Activated CD4-positive, alpha-beta T cell treated with anti-CD3 and anti-CD28 coated beads, Interleukin-2, amount 10 ng/mL, durations not matched to agents 24 days and 14 days (primary cell): ENCODE results near the gene SPATA24. TPM values are rescaled to one million over a fixed set of nuclear protein-coding genes. Genes with fewer than 3 reads are reported as not detected.
"Not testable (repeated sequence)": the region's sequence is repeated elsewhere in the genome, so short reads cannot be mapped to it uniquely, and the experiment has no call there.

ENCODE experiments used
- DNase-seq: peaks from one replicate; pipeline ENCODE4 v3.0.0; 2022
- H3K27ac Mint-ChIP-seq: one replicate; pipeline ENCODE4 v1.8.0; 2022; ENCODE audit warnings: mild to moderate bottlenecking, mixed read lengths
- H3K27me3 Mint-ChIP-seq: one replicate; pipeline ENCODE4 v1.8.0; 2022; ENCODE audit warnings: mixed read lengths
- H3K36me3 Mint-ChIP-seq: one replicate; pipeline ENCODE4 v1.8.0; 2022; ENCODE audit warnings: low read depth, mild to moderate bottlenecking, mixed read lengths
- H3K4me1 Mint-ChIP-seq: one replicate; pipeline ENCODE4 v1.8.0; 2021; ENCODE audit warnings: mixed read lengths
- H3K4me3 Mint-ChIP-seq: one replicate; pipeline ENCODE4 v1.8.0; 2022; ENCODE audit warnings: mild to moderate bottlenecking, moderate library complexity, mixed read lengths
- H3K9me3 Mint-ChIP-seq: one replicate; pipeline ENCODE4 v1.8.0; 2021; ENCODE audit warnings: mixed read lengths
- intact Hi-C: fragments of 100-400 bp; cut with micrococcal nuclease; formaldehyde crosslinking; loops from one replicate; pipeline ENCODE4 v1.15.1; 2023
- total RNA-seq: library from RNA; stranded (reverse); gene quantifications from 2 replicates; pipeline ENCODE4 v1.2.3, GENCODE V29; 2022

The SPATA24 gene
- total RNA-seq, 1 donor from 2014 or later = 4.2 TPM

DNA sequence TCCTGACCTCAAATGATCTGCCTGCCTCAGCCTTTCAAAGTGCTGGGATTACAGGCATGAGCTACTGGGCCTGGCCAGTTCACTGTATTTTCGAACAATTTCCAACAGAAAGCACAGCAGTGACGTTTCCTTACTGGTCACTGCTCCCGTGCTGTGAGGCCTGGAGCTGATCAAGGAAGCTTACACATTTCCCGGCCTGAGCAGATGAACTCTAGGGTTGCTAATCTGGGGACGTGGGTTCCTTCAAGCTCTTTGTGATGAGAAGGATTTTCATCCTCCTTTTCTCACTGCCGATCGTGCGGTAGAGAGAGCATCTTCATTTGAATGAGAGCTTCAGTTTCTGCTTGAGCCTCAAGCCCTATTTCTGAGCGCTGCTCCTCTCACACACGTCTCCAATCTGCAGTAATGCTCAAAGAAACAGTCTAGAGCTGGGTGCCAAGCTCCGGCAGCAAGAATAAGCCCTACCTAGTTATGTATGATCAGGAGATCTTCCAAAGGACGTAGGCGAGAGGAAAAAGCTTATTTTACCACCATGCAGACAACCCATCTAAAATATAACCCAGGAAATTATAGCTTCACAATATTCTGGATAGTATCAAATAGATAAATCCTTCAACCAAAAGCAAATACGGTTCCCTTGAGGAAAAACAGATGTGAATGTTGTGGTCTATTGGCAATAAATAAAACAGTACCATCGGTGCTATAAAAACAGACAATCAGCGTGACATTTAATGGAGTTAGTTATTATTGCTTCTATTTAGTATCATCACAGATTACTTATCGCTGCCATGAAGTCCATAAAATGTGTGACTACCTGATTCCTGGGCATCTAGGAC is 7.3 kb upstream of the SPATA24 start:
- H3K27ac Mint-ChIP-seq = peak overlapping the region; percentile 66

DNA sequence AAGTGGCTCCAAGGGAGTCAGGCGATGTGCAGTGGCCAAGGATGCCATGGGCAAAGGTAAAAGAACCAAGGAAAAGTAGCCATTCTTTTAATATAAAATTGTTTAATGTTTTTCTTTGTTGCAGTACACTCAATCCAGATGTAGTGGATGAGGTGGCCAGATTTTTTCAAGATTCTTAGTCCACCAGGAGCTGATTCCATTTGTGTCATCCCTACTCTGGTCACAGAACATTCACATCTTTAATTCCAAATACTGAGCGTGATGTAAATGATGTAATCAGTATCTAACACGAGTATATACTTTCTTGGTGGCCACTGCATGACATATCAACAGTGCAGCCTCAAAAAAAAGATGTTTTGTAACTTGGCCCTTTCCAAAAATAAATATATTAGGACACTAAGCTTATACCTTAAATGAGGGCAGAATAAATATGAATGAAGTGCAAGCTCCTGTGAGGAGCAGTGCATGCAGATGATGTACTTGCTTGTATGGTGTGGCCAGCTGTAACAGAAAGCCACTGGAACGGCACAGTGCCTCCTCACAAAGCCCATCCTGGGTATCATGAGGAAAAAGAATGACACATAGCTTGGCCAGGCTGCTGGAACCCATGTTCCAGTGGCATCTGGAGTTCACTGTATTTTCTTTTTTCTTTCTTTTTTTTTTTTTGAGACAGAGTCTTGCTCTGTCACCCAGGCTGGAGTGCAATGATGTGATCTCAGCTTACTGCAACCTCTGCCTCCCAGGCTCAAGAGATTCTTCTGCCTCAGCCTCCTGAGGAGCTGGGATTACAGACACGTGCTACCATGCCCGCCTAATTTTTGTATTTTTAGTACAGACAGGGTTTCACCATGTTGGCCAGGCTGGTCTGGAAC is 6.5 kb upstream of the SPATA24 start:
- Mint-ChIP-seq H3K9me3 (no peaks in the 10 kb centered on the region), H3K27ac (no peak overlapping the region), H3K36me3 (peaks cover 18% of the 10 kb centered on the region), H3K4me1 (peaks cover 46% of the 10 kb centered on the region), H3K27me3 (no peaks in the 10 kb centered on the region), H3K4me3 (no peak overlapping the region)
- no peak for DNase-seq
- intact Hi-C loops = no loop called here

More for the DNA sequence above, 7.3 kb upstream of the SPATA24 start:
- no peak for DNase-seq
- no peak overlapping the region for H3K4me3 Mint-ChIP-seq
- no peaks in the 10 kb centered on the region for H3K27me3 Mint-ChIP-seq
- peaks cover 55% of the 10 kb centered on the region for H3K4me1 Mint-ChIP-seq
- intact Hi-C loops = no loop called here
- peaks cover 21% of the 10 kb centered on the region for H3K36me3 Mint-ChIP-seq
- H3K9me3 Mint-ChIP-seq = no peaks in the 10 kb centered on the region

DNA sequence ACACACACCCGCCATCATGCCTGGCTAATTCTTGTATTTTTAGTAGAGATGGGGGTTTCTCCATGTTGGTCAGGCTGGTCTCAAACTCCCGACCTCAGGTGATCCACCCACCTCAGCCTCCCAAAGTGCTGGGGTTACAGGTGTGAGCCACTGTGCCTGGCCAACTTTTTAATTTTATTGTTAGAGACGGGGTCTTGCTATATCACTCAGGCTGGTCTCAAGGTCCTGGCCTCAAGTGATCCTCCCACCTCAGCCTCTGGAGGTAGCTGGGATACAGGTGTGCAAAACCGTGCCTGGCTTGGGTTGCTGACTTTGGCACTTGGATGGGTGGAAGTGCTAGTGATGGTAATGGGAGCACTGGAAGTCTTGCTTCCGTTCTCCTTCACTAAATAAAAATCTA is 5.2 kb upstream of the SPATA24 start:
- intact Hi-C loops = loop anchor here (10.0 kb wide), 1 partner anchor 1074 kb away; the partner anchor contains the start of genes CDC25C and FAM53C
- H3K36me3 Mint-ChIP-seq = peaks cover 18% of the 10 kb centered on the region
- peaks cover 40% of the 10 kb centered on the region for H3K4me1 Mint-ChIP-seq
- H3K27ac Mint-ChIP-seq, H3K4me3 Mint-ChIP-seq, DNase-seq, H3K27me3 Mint-ChIP-seq, H3K9me3 Mint-ChIP-seq: not testable (repeated sequence)

DNA sequence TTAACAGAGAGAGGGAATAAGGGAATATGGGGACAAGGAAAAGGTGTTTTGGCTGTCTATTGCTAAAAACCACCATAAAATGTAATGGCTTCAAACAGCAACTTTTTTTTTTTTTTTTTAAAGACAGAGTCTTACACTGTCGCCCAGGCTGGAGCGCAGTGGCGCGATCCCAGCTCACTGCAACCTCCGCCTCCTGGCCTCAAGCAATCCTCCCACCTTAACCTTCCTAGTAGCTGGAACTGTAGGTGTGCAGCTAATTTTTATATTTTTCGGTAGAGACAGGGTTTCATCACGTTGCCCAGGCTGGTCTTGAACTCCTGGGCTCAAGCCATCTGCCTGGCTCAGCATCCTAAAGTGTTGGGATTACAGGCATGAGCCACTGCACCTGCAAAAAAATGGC is 4.3 kb upstream of the SPATA24 start:
- Mint-ChIP-seq H3K9me3 (no peaks in the 10 kb centered on the region), H3K36me3 (peaks cover 12% of the 10 kb centered on the region), H3K4me1 (peaks cover 35% of the 10 kb centered on the region), H3K4me3 (no peak overlapping the region), H3K27ac (no peak overlapping the region), H3K27me3 (no peaks in the 10 kb centered on the region)
- intact Hi-C loops = loop anchor here (10.0 kb wide), 1 partner anchor 1073 kb away; the partner anchor contains the start of genes CDC25C and FAM53C
- no peak for DNase-seq

DNA sequence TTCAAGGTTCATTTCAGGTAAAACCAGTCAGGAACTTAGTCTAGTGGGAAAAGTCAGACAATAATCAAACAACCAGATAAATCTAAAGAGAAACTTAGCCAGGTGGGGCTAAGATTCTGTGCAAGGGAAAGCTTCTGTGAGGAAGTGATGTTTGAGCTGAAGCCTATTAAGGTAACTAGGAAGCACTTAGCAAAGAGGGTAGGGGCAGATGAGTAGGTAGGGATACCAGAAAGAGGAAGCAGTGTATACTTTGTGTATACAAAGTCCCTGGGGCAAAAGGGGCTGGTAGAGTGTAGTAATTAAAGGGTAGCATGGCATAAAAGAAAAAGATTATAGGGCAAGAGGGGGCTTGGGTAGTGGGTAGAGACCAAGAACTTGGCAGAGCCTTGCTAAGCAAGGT is 3.6 kb upstream of the SPATA24 start:
- intact Hi-C loops = loop anchor here (10.0 kb wide), 1 partner anchor 1073 kb away; the partner anchor contains the start of genes CDC25C and FAM53C
- Mint-ChIP-seq H3K9me3 (no peaks in the 10 kb centered on the region), H3K4me3 (no peak overlapping the region), H3K27me3 (no peaks in the 10 kb centered on the region), H3K27ac (no peak overlapping the region), H3K36me3 (peaks cover 7% of the 10 kb centered on the region), H3K4me1 (peaks cover 35% of the 10 kb centered on the region)
- DNase-seq = no peak

DNA sequence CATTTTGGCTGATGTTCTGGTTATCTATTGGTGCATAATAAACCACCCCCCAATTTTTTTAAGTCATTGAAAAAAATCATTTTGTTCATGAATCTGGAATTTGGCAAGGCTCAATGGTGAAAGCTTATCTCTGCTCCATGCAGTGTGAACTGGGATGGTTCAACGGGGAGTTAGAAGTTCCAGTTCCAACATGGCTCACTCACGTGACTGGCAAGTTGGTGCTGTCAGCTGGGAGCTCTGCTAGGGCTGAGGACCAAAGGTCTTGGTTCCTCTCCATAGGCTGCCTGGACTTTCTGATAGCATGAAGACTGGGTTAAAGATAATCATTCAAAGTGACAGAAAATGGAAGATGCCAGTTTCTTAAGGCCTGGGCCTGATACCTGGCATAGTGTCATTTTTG is 3.1 kb upstream of the SPATA24 start:
- no peak overlapping the region for H3K4me3 Mint-ChIP-seq
- no peaks in the 10 kb centered on the region for H3K9me3 Mint-ChIP-seq
- DNase-seq = no peak
- no peak overlapping the region for H3K27ac Mint-ChIP-seq
- peaks cover 36% of the 10 kb centered on the region for H3K4me1 Mint-ChIP-seq
- H3K27me3 Mint-ChIP-seq = no peaks in the 10 kb centered on the region
- intact Hi-C loops = loop anchor here (10.0 kb wide), 1 partner anchor 1072 kb away; the partner anchor contains the start of genes CDC25C and FAM53C
- peaks cover 5% of the 10 kb centered on the region for H3K36me3 Mint-ChIP-seq

DNA sequence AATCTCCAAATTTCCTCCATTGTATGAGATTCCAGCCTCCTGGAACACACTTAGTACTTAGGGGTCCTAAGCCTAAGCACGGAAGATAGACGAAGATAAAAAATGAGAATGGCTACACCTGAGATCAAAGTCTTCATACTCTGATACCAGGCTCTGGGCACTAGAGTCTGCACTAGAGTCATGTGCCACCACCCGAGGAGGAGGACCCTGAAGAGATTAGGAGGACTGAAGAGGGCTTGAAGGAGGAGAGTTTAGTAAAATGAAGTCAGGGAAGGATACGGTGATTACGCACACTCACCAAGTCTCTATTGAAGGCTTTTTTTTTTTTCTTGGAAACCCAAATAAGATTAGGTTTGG is 573 bp upstream of the SPATA24 start:
- Mint-ChIP-seq H3K36me3 (peaks cover 7% of the 10 kb centered on the region), H3K9me3 (no peaks in the 10 kb centered on the region), H3K27me3 (no peaks in the 10 kb centered on the region), H3K4me3 (peak overlapping the region; percentile 87), H3K4me1 (peaks cover 34% of the 10 kb centered on the region), H3K27ac (peak overlapping the region; percentile 99)
- peak; percentile 69 for DNase-seq
- intact Hi-C loops = loop anchor here (1.0 to 10.0 kb wide), 6 partner anchors 10 to 1070 kb away; partner anchors contain the start of genes CDC25C, DNAJC18, FAM53C and HSPA9

DNA sequence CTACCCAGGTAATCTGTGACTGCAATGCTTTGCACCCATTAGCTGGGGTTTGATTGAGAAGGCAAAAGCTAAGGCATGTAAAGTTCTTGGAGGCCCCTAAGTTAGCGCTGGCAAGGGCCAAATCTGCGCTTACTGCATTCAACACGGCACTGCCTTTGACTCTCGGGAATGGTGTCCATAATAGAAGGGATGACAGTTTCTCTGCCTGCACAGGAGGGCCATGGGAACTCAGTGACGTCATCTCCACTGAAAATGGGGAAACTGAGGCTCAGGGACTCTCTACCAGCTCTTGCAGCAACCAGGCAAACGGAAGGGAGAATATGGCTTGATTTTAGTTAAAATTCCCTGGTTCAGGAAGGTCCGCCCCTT is 487 bp downstream of the SPATA24 start:
- intact Hi-C loops = loop anchor here (5.0 to 10.0 kb wide), 2 partner anchors 826 to 1069 kb away; partner anchors contain the start of genes CDC25C, FAM53C and HSPA9
- no peaks in the 10 kb centered on the region for H3K9me3 Mint-ChIP-seq

DNA sequence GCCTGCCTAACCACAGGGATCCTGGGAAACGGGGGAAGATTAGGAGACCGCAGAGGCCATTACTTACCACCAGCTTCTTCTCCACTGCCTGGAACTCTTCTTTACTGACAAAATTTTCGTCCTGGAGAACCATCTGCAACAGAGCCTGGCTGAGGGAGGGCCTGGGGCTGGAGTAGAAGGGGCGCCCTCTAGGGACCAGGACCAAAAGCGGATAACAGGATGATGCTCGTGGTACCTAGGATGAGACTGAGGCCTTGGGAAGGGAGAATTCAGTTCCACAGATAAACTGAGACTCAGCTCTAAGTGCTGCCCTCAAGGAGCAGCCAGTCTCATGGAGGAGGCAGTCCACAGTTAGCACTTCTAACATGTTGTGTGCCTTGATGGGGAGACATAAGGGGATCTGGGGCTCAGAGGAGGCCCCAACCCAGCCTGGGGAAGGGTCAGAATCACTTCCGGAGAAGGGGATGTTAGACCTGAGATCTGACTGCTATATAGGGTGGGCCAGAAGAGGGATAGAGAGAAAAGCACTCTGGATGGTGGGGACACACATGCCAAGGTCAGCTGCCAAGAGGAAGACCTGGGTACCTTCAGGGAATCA is 1.2 kb downstream of the SPATA24 start:
- intact Hi-C loops = loop anchor here (5.0 to 10.0 kb wide), 2 partner anchors 825 to 1068 kb away; partner anchors contain the start of genes CDC25C, FAM53C and HSPA9
- H3K27me3 Mint-ChIP-seq = no peaks in the 10 kb centered on the region
- H3K9me3 Mint-ChIP-seq = no peaks in the 10 kb centered on the region
- peak overlapping the region; percentile 87 for H3K4me3 Mint-ChIP-seq
- peak; percentile 76 for DNase-seq
- H3K27ac Mint-ChIP-seq = peak overlapping the region; percentile 99
- peaks cover 11% of the 10 kb centered on the region for H3K36me3 Mint-ChIP-seq
- peaks cover 38% of the 10 kb centered on the region for H3K4me1 Mint-ChIP-seq

More for the DNA sequence above, 487 bp downstream of the SPATA24 start:
- peaks cover 11% of the 10 kb centered on the region for H3K36me3 Mint-ChIP-seq
- H3K4me1 Mint-ChIP-seq = peaks cover 37% of the 10 kb centered on the region
- no peak for DNase-seq
- no peaks in the 10 kb centered on the region for H3K27me3 Mint-ChIP-seq
- peak overlapping the region; percentile 87 for H3K4me3 Mint-ChIP-seq
- peak overlapping the region; percentile 99 for H3K27ac Mint-ChIP-seq

DNA sequence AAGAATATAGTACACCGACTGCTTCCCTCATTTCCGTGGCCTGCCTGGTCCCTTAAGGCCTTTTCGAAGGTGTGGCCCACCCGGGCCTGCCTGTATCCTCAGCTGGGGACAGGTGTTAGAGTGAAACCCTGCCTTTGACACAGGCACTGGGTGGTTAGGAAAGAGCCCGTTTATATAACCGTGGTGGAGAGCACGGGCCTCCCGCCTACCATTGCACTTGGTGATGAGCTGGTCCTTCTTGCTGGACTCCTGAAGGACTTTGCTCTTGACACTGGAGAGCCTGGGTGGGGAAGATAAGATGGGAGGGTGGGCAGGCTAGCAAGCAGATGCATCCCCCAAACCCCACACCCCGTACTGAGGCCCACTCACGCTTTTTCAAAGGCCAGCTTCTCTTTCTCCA is 2.3 kb downstream of the SPATA24 start:
- H3K9me3 Mint-ChIP-seq = no peaks in the 10 kb centered on the region
- intact Hi-C loops = loop anchor here (5.0 to 10.0 kb wide), 2 partner anchors 824 to 1067 kb away; partner anchors contain the start of genes CDC25C, FAM53C and HSPA9
- H3K36me3 Mint-ChIP-seq = peaks cover 20% of the 10 kb centered on the region
- H3K4me3 Mint-ChIP-seq = no peak overlapping the region
- no peak overlapping the region for H3K27ac Mint-ChIP-seq
- no peak for DNase-seq
- peaks cover 39% of the 10 kb centered on the region for H3K4me1 Mint-ChIP-seq
- H3K27me3 Mint-ChIP-seq = no peaks in the 10 kb centered on the region

DNA sequence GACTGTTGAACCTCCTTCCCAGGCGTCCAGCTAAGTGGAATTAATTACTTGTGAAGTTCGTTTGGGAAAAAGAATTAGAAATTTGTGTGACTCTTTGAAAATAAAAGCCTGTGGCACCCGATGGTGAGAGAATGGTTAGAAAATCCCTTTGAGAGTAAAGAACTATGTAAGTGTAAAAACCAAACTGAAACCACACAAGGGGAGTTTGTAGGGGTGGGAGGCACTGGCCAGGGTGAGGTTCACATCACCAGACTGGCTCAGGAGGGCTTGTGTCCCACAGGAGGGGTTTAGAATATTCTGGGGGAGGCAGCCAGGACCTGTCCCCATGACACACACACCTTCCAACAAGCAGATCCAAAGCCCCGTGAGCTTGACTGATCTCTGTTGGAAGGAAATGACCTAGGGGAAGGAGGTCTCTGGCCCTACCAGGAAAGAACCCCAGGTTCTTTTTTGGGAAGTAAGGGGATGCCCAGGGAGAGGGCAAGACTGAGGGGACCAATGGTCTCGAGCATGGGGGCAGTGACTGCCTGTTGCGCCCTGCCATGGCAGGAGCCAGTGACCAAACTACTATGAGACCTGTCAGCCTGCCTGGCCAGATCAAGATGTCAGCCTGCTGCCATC is 4.3 kb downstream of the SPATA24 start:
- Mint-ChIP-seq H3K36me3 (peaks cover 23% of the 10 kb centered on the region), H3K27ac (peak overlapping the region; percentile 3), H3K4me3 (no peak overlapping the region), H3K9me3 (no peaks in the 10 kb centered on the region), H3K27me3 (no peaks in the 10 kb centered on the region), H3K4me1 (peaks cover 42% of the 10 kb centered on the region)
- no peak for DNase-seq
- intact Hi-C loops = loop anchor here (5.0 to 10.0 kb wide), 2 partner anchors 822 to 1065 kb away; partner anchors contain the start of genes CDC25C, FAM53C and HSPA9

DNA sequence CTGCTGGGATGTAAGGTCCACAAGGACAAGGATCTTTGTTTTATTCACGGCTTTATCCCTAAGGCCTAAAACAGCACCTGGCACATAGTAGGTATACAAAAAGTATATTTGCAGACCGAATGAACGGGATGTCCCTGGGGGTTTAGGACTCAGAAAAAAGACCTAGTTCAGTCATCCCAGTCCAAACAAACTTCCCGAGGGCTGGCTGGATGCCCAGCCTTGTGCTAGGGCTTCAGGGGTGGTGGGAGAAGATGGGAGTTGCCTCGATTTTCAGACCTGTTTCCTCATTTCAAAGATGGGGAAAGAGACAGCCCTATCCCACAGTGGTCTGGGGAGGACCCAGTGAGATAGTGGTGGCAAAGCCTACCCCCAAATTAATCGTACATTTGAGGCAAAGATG is 6.0 kb downstream of the SPATA24 start:
- intact Hi-C loops = no loop called here
- Mint-ChIP-seq H3K4me1 (peaks cover 31% of the 10 kb centered on the region), H3K27me3 (no peaks in the 10 kb centered on the region), H3K4me3 (no peak overlapping the region), H3K36me3 (peaks cover 23% of the 10 kb centered on the region), H3K27ac (no peak overlapping the region), H3K9me3 (no peaks in the 10 kb centered on the region)
- DNase-seq = no peak

DNA sequence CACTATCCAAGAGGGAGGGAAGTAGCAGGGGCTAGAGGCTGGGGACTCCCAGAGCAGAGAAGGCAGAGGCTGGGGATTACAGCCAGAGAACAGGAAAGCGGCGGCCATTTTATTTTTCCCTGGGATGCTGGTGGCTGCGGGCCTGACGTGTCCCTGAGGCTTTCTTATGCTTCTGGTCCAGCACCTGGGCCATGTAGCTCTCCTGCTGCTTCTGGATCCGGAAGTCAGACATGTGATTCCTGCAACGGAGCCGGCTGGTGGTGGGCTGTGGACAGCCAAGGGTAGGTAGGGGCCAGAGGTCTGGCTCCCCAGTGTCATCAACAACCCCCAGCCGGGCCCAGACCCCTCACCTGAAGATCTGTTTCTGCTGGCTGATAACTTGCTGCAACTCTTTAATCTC is 7.2 kb downstream of the SPATA24 start:
- Mint-ChIP-seq H3K9me3 (no peaks in the 10 kb centered on the region), H3K36me3 (peaks cover 25% of the 10 kb centered on the region), H3K27ac (no peak overlapping the region), H3K27me3 (no peaks in the 10 kb centered on the region), H3K4me1 (peaks cover 27% of the 10 kb centered on the region), H3K4me3 (peak overlapping the region; percentile 2)
- intact Hi-C loops = no loop called here
- no peak for DNase-seq
